ENCODE data around the gene GAPDHS. TPM values are rescaled to one million over a fixed set of nuclear protein-coding genes. Genes with fewer than 3 reads are reported as not detected.

The GAPDHS gene
- total RNA-seq, 3 donors from 2014 or later = not detected

- H3K9me3 Mint-ChIP-seq = no peaks in the 10 kb centered on the region
Observed at GRCh38 chr19:35540356-35540927, 7.2 kb downstream of the GAPDHS start.

DNA sequence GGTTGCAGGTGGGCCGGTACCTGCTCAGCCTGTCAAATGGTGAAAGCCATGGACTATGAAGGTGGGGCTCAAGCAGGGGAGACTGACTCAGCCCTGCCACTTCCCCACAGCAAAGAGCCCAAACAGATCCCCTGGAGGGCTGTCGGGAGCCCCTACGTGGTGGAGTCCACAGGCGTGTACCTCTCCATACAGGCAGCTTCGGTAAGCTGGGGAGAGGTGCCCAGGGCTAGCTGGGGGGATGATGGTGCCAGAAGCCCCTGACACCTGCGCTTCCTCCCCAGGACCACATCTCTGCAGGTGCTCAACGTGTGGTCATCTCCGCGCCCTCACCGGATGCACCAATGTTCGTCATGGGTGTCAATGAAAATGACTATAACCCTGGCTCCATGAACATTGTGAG lies 9.0 kb downstream of the GAPDHS start:
- H3K36me3 Mint-ChIP-seq (ENCODE audit: insufficient read depth) = peaks cover under 1% of the 10 kb centered on the region
- no peak for DNase-seq
- H3K27me3 Mint-ChIP-seq (ENCODE audit: low read depth) = no peaks in the 10 kb centered on the region
- H3K4me3 Mint-ChIP-seq = no peak overlapping the region
- H3K4me1 Mint-ChIP-seq (ENCODE audit: low read depth) = peaks cover 22% of the 10 kb centered on the region
- no peak for ATAC-seq
- no peaks in the 10 kb centered on the region for H3K9me3 Mint-ChIP-seq

More at GRCh38 chr19:35540356-35540927, 7.2 kb downstream of the GAPDHS start:
- peaks cover 10% of the 10 kb centered on the region for H3K4me1 Mint-ChIP-seq (ENCODE audit: low read depth)
- peaks cover 1% of the 10 kb centered on the region for H3K27me3 Mint-ChIP-seq (ENCODE audit: low read depth)
- ATAC-seq = no peak
- no peaks in the 10 kb centered on the region for H3K36me3 Mint-ChIP-seq (ENCODE audit: insufficient read depth)
- H3K4me3 Mint-ChIP-seq = no peak overlapping the region
- DNase-seq = no peak

GRCh38 chr19:35543280-35544109 lies 10.2 kb downstream of the GAPDHS start:
- Mint-ChIP-seq H3K9me3 (no peaks in the 10 kb centered on the region), H3K27me3 (ENCODE audit: low read depth) (no peaks in the 10 kb centered on the region), H3K36me3 (ENCODE audit: insufficient read depth) (peaks cover 10% of the 10 kb centered on the region), H3K4me3 (no peak overlapping the region), H3K4me1 (ENCODE audit: low read depth) (peaks cover 26% of the 10 kb centered on the region)
- ATAC-seq (no peak), DNase-seq (no peak)

- Mint-ChIP-seq H3K9me3 (no peaks in the 10 kb centered on the region), H3K4me3 (peak overlapping the region; percentile 94), H3K27me3 (ENCODE audit: low read depth) (no peaks in the 10 kb centered on the region), H3K4me1 (ENCODE audit: low read depth) (peaks cover 33% of the 10 kb centered on the region), H3K36me3 (ENCODE audit: insufficient read depth) (peaks cover 16% of the 10 kb centered on the region)
- no peak for DNase-seq
- ATAC-seq = no peak
Observed at GRCh38 chr19:35544110-35544802, 11.0 kb downstream of the GAPDHS start.

GRCh38 chr19:35545001-35545854 lies 12.0 kb downstream of the GAPDHS start, which contains the start of gene TMEM147:
Gene TMEM147, plus strand, starts transcription at chr19:35545626. Its CDS starts 114 bp downstream, at chr19:35545740.
- H3K4me1 Mint-ChIP-seq (ENCODE audit: low read depth) = peaks cover 33% of the 10 kb centered on the region

DNA sequence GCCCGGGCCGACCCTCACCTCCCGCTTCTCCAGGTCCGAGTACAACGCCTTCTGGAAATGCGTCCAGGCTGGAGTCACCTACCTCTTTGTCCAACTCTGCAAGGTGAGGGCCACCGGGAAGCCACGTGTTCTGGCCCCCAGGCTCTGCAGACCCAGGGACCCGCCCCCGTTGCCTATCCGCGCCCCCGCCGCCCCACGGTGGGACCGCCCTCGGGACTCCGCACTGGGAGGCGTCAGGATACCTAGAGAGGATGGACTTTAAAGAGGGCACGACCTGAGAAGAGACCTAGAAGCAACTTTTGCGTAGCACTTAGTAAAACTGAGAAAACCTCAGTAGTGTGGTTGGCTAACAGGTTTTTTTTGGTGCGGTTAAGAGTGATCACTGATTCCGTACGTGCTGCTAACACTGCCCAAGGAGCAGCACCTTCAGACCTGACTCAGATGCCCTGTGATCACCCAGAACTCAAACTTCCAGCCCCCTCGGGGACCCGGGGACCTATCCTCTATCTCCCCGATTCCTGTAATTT lies 12.7 kb downstream of the GAPDHS start:
- DNase-seq (peak; percentile 59), ATAC-seq (peak; percentile 76 to 80)
- Mint-ChIP-seq H3K36me3 (ENCODE audit: insufficient read depth) (peaks cover 19% of the 10 kb centered on the region), H3K9me3 (no peaks in the 10 kb centered on the region), H3K4me3 (peak overlapping the region; percentile 94), H3K4me1 (ENCODE audit: low read depth) (peaks cover 32% of the 10 kb centered on the region), H3K27me3 (ENCODE audit: low read depth) (no peaks in the 10 kb centered on the region)

More at GRCh38 chr19:35545001-35545854, 12.0 kb downstream of the GAPDHS start, which contains the start of gene TMEM147:
- Mint-ChIP-seq H3K27me3 (ENCODE audit: low read depth) (no peaks in the 10 kb centered on the region), H3K4me3 (peak within 1 kb of the TSS; percentile 94), H3K36me3 (ENCODE audit: insufficient read depth) (peaks cover 16% of the 10 kb centered on the region), H3K9me3 (no peaks in the 10 kb centered on the region)
- ATAC-seq = peak; percentile 84 to 86
- DNase-seq = peak; percentile 77

GRCh38 chr19:35546532-35546931 lies 13.3 kb downstream of the GAPDHS start:
- Mint-ChIP-seq H3K9me3 (no peaks in the 10 kb centered on the region), H3K4me3 (peak overlapping the region; percentile 94), H3K4me1 (ENCODE audit: low read depth) (peaks cover 32% of the 10 kb centered on the region), H3K36me3 (ENCODE audit: insufficient read depth) (peaks cover 20% of the 10 kb centered on the region), H3K27me3 (ENCODE audit: low read depth) (no peaks in the 10 kb centered on the region)
- DNase-seq (no peak), ATAC-seq (no peak)

DNA sequence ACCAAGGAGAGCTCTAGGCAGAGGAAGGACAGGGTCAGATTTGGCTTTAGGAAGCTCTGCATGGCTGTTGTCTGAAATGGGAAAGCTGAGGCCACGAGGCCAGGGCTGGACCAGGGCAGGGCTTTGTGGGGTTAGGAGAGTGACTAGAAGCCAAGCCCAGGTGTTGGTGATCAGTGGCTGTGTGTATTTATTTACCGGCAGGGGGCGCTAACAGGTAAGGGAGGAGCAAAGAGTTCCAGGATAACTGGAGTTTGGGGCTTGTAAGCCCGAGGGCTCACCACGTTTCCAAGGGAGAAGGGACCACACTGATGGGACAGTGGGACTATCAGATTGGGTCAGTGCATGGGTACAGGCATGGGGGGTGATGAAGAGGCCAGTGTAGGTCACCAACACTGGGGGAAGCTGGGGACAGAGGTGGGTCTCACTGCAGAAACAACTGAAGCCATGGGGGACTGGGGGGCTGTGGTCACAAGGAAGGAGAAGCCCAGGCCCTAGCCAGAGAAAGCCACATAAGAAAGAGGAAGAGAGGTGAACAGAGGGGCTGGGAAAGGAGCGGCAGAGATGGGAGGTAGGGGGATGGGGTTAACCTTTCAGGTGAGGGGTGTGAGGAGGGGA lies 16.0 kb downstream of the GAPDHS start:
- Mint-ChIP-seq H3K4me1 (ENCODE audit: low read depth) (peaks cover 30% of the 10 kb centered on the region), H3K27me3 (ENCODE audit: low read depth) (no peaks in the 10 kb centered on the region), H3K4me3 (no peak overlapping the region), H3K36me3 (ENCODE audit: insufficient read depth) (peaks cover 20% of the 10 kb centered on the region), H3K9me3 (no peaks in the 10 kb centered on the region)
- ATAC-seq (no peak), DNase-seq (peak; percentile 43)

- Mint-ChIP-seq H3K9me3 (no peaks in the 10 kb centered on the region), H3K36me3 (ENCODE audit: insufficient read depth) (peaks cover 20% of the 10 kb centered on the region), H3K27me3 (ENCODE audit: low read depth) (no peaks in the 10 kb centered on the region), H3K4me1 (ENCODE audit: low read depth) (peaks cover 23% of the 10 kb centered on the region), H3K4me3 (no peak overlapping the region)
- DNase-seq (no peak), ATAC-seq (no peak)
Observed at GRCh38 chr19:35549879-35550523, 16.7 kb downstream of the GAPDHS start.

- ATAC-seq (no peak), DNase-seq (no peak)
- H3K9me3 Mint-ChIP-seq = no peaks in the 10 kb centered on the region
- peaks cover 20% of the 10 kb centered on the region for H3K36me3 Mint-ChIP-seq (ENCODE audit: insufficient read depth)
- H3K4me3 Mint-ChIP-seq = no peak overlapping the region
- peaks cover under 1% of the 10 kb centered on the region for H3K27me3 Mint-ChIP-seq (ENCODE audit: low read depth)
- peaks cover 21% of the 10 kb centered on the region for H3K4me1 Mint-ChIP-seq (ENCODE audit: low read depth)
Observed at GRCh38 chr19:35551091-35551810, 18.0 kb downstream of the GAPDHS start.

DNA sequence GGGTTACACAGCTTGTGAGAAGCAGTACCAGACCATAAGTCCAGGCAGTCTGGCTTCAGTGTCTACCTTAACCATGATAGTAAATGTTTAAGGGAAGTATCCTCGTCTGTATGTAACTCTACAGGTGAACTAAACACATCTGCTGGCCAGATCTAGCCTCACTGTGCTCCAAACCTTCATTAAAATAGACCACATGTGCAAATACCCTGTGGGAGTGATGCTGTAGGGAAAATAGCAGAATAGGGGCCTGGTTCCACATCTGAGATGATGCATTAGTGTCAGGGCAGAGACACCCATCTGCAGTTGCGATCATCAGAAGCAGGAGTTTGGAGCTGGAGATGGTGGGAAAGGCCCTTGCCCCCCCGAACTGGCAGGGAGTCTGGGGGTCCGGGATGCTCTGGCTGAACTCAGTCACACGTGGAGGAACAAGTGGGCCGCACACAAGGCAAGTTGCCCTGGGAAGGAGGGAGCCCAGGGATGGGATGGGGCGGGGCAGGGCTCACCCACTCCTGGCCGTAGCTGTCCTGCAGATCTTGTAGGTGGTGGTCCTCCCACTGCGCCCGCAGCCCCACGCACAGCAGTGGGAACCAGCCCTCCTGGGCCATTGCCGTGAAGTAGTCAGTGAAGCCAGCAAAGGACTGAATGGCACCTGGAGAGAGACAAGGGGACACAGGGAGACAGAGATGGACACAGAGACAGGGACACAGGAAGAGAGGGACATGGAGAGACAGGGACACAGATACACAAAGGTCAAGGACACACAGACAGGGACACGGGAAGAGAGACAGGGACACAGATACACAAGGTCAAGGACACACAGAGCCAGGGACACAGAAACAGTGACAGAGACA lies 19.5 kb downstream of the GAPDHS start:
- DNase-seq (no peak), ATAC-seq (no peak)
- no peaks in the 10 kb centered on the region for H3K9me3 Mint-ChIP-seq
- no peak overlapping the region for H3K4me3 Mint-ChIP-seq
- H3K36me3 Mint-ChIP-seq (ENCODE audit: insufficient read depth) = peaks cover 14% of the 10 kb centered on the region
- H3K4me1 Mint-ChIP-seq (ENCODE audit: low read depth) = peaks cover 12% of the 10 kb centered on the region
- peaks cover 6% of the 10 kb centered on the region for H3K27me3 Mint-ChIP-seq (ENCODE audit: low read depth)

Data from activated T-cell treated with anti-CD3 and anti-CD28 coated beads, Interleukin-2, amount 50 U/mL, for 4 hours (primary cell).